SU-DHL-6 (cell line): Measurements from ENCODE around the gene CYP4F2.

Experiments used
- CTCF ChIP-seq: fragments of 200-600 bp; sonication (generic); IDR thresholded peaks from one replicate; pipeline ENCODE4 v1.5.1; 2017; ENCODE audit warnings: antibody characterized with exemption, mild to moderate bottlenecking, low read length, moderate library complexity; ENCODE audit not compliant: insufficient read depth, poor library complexity, severe bottlenecking
- EZH2phosphoT487 ChIP-seq: fragments of 200-600 bp; sonication (generic), shearing (Covaris generic); conservative IDR thresholded peaks from 2 replicates; pipeline ENCODE4 v1.6.1; 2018; ENCODE audit warnings: mild to moderate bottlenecking, antibody characterized with exemption, low read length, moderate library complexity, mixed read lengths

- TF ChIP-seq CTCF, result no peak
- TF ChIP-seq EZH2phosphoT487, result no peak
These were observed 39.9 kb upstream of the CYP4F2 start for GRCh38 chr19:15937771-15938170.
